SH-SY5Y (cell line): ENCODE results near the gene MAN1C1.

Experiments used
- GATA2 ChIP-seq: IDR thresholded peaks from 2 replicates; pipeline ENCODE4 v1.6.1; 2011; ENCODE audit warnings: mild to moderate bottlenecking, low read depth, low read length
- GATA3 ChIP-seq: IDR thresholded peaks from 2 replicates; pipeline ENCODE4 v1.6.1; 2011; ENCODE audit warnings: low read depth, mild to moderate bottlenecking, low read length, moderate library complexity

DNA sequence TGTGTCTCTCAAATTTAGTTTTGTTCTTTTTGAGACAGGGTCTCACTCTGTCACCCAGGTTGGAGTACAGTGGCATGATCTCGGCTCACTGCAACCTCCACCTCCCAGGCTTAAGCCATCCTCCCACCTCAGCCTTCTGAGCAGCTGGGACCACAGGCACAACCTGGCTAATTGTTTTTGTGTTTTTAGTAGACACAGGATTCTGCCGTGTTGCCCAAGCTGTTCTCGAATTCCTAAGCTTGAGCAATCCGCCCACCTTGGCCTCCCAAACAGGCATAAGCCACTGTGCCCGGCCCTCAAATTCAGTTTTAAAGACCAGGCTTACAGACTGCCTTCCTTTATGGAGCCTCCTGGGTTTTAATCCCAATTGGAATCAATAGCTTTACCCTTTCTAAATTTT, 99.7 kb downstream of the MAN1C1 start:
- TF ChIP-seq GATA2: no peak
- no peak for TF ChIP-seq GATA3
